Limb (tissue), 2 donors: ENCODE results near the gene KRTAP19-3.
"Not testable (repeated sequence)": the region's sequence is repeated elsewhere in the genome, so short reads cannot be mapped to it uniquely, and the experiment has no call there.

ENCODE experiments used
- DNase-seq, 2 donors: peaks; one replicate each; pipeline ENCODE4 v3.0.0-alpha.2; 2016; ENCODE audit errors: extremely low spot score in 2 of 2

Gene KRTAP19-3

DNA sequence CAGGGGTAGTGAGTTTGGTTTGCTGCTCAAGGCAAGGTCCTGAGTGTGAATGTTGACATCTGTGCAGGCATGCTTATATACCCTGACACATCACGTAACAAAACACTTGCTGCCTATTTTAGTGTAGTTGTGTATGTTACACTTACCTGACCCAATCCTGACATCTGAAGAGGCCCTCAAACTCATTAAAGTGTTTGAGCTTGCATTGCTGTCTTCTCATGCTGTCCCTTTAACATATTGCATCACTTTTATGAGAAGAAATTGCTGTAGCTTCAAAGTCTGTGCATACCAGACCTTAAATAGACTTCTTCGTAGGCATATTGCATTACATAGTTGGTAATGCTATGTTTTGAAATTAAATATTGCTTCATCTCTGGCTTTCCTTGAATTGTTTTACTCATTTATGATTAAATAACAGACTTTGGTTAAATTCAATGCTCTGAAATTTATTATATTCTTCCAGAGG is at the start of gene KRTAP19-3:
Gene KRTAP19-3, minus strand, starts transcription at position 51 of the 466 bp plus-strand sequence. CDS start 56 bp downstream, outside the sequence.
- DNase-seq, result no peak

DNA sequence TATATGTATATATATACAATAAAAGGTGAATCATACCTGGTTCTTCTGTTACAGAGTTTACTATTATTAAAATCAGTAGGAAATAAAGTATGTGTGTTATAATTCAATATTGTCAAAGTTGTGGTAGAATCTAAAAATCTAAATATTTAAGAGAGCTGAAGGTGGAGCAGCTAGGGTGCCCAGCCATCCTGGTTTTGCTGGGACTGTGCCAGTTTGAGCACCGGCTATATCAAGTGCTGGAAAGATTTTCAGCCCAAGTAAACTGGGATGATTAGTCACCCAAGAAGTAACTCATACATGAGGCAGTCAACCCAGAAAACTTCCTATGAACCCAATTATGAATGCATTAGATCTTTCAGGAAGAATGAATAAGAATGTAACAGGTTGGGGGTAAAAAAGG is 27.1 kb upstream of the KRTAP19-3 start:
- no peak for DNase-seq

DNA sequence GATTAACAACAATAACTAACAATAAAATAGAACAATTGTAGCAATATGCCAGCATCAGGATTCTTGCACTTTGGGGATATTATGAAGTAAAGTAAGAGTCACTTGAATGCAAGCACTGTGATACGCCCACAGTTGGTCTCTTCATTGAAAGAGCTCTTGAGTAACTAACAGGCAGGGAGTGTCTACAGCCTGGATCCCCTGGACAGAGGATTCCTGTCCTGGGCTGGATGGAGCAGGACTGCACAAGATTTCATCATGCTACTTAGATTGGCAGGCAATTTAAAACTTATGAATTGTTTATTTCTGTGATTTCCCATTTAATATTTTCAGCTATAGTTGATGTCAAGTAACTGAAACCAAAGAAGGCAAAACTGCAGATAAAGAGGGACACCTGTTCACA is 23.9 kb upstream of the KRTAP19-3 start:
- DNase-seq, result no peak

DNA sequence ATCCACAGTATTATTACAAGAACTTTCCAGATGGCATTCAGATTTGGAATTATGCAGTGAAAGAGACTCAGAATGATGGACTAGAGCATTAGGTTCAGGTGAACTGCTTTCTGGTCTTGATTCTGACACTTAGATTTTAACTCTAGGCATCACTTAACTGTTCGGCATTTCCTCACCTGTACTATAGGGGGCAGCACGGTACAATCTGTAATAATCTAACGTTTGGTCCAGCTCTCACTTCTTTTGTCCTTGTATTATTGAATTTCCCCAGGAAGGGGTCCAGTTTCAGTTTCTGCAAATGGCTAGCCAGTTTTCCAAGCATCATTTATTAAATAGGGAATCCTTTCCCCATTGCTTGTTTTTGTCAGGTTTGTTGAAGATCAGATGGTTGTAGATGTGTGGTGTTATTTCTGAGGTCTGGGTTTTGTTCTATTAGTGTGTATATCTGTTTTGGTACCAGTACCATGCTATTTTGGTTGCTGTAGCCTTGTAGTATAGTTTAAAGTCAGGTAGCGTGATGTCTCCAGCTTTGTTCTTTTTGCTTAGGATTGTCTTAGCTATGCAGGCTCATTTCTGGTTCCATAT is 13.9 kb upstream of the KRTAP19-3 start:
- DNase-seq, result not testable (repeated sequence)

DNA sequence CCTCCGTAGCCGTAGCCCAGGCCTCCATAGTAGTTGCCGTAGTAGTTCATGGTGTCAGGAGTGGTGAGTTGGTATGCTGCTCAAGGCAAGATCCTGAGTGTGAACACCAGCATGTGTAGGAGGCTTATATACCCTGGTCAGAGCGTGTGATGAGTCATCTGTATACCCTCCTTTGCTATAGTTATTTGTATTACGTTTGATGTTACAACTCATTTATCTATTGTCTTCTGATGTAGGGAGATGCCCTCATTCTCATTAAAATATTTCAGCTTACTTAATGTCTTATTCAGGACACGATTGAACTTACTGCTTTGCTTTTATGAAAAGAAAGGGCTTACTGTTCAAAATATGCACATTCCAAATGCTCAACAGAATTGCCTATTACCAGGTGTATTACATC is 10.2 kb upstream of the KRTAP19-3 start, which contains the start of gene KRTAP19-5:
Gene KRTAP19-5, minus strand, starts transcription at position 101 of the 400 bp plus-strand sequence. Its CDS starts 51 bp downstream, at position 50.
- DNase-seq, result no peak

DNA sequence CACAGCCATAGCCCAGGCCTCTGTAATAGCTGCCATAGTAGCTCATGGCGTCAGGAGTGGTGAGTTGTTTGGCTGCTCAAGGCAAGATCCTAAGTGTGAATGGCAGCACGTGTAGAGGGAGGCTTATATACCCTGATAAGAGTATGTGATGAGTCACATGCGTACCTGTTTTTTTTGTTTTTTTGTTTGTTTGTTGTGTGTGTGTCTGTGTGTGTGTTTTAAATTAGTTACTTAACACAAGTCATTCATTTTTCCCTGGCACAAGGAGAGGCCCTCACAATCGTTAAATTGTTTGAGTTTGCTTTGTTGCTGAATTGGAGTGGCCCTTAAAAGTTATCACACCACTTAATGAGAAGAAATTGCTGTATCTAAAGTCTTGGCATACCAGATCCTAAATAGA is 5.3 kb upstream of the KRTAP19-3 start, which contains the start of gene KRTAP19-4:
Gene KRTAP19-4, minus strand, starts transcription at position 101 of the 400 bp plus-strand sequence. Its CDS starts 55 bp downstream, at position 46.
- no peak for DNase-seq

DNA sequence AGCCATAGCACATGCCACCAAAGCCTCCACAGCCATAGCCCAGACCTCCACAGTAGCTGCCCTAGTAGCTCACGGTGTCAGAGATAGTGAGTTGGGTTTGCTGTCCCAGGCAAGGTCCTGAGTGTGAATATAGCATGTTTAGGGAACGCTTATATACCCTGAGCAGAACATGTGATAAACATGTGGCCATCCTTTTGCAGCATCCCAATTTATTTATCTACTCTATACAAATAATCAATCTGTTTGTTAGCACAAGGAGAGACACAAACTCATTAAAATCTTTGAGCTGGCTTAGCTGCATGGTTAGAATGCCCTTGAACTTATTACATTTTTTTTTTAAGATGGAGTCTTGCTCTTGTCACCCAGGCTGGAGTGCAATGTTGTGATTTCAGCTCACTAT is 4.5 kb downstream of the KRTAP19-3 start, which contains the start of gene KRTAP19-2:
Gene KRTAP19-2, minus strand, starts transcription at position 101 of the 400 bp plus-strand sequence. Its CDS starts 88 bp downstream, at position 13.
- DNase-seq, result no peak

DNA sequence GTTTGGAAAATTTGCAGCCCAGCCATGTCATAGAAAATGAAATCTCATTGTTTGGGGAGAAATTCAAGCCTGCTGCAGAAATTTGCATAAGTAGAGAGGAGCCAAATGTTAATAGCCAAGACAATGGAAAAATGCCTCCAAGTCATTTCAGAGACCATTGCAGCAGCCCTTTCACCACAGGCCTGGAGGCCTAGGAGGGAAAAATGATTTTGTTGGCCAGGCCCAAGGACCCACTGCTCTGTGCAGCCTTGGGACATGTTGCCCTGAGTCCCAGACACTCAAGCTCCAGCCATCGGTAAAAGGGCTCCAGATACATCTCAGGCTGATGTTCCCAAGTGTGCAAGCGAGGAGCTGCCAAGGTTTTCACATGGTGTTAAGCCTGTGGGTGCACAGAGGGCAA is 5.6 kb downstream of the KRTAP19-3 start:
- DNase-seq, result no peak

DNA sequence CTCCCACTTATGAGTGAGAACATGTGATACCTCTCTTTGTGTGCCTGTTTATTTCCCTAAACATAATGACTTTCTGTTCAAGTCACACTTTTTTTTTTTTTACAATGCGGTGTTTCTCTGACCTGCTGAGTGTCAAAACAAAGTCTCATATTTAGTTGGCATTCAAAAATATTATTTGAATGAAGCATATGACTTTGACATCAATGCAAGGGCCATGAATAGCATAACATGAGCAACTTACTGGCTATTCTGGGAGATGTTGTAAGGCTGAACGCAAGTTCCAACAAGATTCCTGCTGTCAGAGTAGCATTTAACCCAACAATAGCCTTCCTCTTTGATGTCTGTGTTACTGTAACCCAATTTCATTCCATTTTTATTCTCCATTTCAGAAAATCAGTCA is 9.7 kb downstream of the KRTAP19-3 start:
- no peak for DNase-seq

DNA sequence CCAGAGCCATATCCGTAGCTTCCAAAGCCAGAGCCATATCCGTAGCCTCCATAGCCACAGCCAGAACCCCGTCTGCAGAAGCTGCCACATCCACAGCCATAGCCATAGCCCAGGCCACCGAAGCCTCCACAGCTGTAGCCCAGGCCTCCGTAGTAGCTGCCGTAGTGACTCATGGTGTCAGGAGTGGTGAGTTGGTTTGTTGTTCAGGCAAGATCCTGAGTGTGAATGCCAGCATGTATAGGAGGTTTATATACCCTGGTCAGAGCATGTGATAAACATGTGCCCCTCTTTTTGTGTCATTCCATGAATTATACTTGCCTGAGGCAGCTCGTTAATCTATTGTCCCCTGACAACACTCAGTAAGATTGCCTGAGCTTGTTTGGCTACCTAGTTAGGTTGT is 11.7 kb downstream of the KRTAP19-3 start, which contains the start of gene KRTAP19-1:
Gene KRTAP19-1, minus strand, starts transcription at position 223 of the 400 bp plus-strand sequence. Its CDS starts 50 bp downstream, at position 173.
- no peak for DNase-seq

DNA sequence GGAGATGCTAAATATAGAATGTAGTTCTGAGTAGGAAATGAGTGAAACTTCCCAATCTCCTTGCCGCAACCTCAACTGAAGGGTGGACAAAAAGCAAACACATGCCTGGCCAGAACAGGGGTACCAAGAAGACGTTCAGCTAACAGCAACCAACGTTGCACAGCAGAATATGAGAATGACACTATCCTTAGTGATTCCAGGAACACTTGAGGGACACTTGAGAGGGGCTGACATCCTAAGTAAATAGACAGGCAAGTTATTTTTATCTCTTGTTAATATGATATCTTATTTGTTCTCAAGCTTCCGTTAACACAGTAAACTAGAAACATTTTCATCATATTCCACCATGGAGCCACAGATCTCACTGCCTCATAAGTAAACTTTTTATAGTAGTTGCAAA is 12.6 kb downstream of the KRTAP19-3 start:
- DNase-seq, result no peak

DNA sequence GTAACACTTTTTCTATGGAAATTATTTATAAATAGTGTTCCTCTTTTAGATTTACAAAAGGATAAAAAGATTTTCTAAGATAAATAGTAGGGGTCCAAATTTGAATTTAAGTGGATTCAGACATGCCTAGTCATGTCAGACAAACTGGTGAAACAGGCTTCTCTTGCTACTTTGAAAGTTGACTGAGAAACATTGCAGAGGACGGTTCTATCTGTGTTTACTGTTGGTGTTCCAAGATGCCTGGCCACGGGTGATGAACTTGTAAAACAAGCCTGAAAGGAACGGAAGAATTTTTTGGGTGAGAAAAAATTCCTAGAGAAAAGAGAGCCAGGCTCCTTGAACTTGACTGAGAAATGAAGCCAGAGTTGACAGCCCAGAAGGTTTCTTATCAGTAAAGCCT is 13.8 kb downstream of the KRTAP19-3 start:
- DNase-seq, result no peak

DNA sequence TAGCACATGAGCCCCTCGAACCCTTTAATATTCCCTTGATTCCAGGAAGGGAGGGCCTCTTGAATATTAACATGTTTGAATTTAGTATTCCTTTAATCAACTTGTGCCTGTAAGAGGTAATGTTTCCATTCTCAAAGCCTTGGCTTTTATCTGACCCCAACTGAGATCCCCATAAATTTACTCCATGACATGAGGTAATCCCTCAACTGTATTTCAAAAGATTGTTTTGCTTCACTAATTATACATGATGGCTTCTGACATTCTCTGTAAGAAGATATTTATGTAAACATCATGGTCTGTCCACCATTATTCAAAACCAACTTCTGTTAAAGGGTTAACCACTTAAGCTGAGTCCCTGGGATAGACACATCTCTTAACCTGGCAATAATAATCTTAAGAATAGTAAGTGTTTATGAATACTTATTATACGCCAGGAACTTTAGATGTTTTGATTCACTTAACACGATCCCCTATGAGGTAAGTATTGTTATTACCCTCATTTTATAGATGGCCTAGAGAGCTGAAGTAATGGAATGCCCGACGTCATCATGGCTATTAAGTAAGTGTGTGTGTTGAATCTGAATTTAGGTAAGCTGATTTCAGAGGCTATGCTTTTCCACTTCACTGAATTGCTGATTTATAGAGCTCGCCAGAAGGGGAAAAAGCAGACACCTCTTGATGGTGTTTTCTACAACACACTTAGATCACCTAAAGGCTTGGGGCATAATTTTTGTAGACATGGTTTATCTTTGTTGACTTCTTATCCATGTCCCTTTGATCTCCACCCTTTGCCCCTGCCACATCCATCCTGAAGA is 22.7 kb downstream of the KRTAP19-3 start:
- DNase-seq, result no peak

DNA sequence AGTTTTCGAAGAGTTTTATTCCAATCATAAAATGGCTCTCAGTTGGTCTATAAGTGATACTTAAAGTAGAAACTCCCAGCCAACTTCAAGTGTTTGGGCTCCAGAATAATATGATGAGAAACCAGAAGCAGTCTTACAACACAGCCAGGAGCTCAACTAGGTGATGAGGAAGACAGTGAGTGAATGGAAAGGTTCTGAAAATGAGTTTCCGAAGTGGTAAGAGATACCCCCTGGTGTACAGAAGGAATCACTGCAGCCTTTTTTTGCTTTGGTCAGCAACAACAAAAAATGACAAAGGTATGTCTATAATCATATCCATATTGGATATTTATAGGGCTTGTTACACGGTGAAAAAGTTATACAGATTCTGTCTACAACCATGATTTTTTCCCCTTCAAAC is 28.1 kb downstream of the KRTAP19-3 start:
- DNase-seq, result no peak

DNA sequence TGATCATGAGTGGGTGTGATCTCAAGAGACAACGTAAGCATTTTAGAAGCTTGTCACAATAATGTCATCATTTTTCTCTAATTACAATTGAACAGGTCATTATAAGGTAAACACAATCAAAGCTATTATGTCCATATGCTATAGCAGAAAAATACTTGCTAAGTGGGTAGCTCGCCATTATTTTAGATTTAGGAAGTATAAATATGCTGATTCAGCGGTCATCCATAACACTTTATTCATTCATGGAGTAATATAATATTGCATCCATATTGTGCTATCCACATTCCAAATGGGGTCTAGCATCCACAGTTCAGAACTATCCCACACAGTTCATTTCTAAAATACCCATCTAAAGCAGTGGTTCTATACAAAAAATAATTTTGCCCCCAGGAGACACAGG is 43.3 kb downstream of the KRTAP19-3 start:
- no peak for DNase-seq

DNA sequence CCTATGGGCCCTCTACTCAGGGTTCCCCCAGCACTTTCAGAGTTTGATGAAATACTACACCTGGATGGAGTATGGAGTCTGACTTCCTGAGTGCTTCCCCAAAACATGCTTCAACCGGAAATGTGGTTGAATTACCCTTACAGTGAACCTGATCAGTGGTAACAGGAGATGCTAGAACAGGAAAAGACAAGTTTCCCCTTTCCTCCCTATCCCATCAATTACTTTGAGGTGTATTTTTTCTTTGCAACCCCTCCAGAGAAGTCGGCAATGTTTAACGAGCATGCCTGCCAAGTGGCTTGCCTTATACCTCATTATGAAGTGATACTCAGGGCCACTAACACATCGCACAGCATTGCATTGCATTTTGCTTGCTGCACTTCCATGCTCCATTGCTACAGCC is 44.8 kb downstream of the KRTAP19-3 start:
- DNase-seq, result no peak

DNA sequence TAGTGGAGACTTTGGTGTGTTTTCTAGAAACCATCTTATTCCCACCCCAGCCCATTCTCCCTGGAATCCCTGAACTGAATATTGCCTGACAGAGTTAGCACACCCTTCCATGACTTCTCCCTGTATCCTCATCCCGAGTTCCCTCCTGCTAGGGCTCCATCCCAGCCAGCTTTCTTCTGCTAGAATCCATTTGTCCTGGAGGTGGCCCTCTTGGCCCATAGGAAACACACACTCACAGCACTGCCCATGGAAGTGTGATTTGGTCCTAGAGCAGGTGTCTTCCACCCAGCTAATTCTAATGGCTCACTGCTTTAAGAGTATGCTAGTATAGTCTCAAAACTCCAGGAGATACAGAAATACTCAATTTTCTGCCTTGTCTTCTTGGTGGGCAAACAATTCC is 47.6 kb downstream of the KRTAP19-3 start:
- no peak for DNase-seq

DNA sequence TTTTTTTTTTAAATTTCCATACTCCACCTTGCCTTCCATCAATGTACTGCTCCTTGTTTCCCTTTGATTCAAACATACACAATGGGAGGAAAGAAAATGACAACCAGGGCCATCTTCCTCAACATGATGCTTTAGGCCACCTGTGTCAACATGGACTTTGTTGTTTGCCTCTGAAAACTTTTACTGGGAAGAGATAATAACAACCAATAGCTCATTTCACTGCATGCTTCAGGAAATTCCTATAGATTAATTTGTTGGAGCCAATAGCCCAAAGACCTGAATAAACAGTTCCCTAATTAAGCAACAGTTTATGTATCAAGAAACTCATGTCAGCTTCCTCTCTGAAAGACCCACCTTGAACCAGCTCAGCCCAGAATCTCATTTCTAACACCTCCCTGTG is 48.6 kb downstream of the KRTAP19-3 start:
- no peak for DNase-seq
